Stimulated activated CD4-positive, alpha-beta T cell treated with anti-CD3 and anti-CD28 coated beads, Interleukin-2, amount 100 ng/mL, for 4 hours (primary cell): ENCODE data around the gene VSIG10L.

Experiments used
- DNase-seq: peaks from one replicate; pipeline ENCODE4 v3.0.0-alpha.2; 2020; ENCODE audit warnings: low read depth

The VSIG10L gene

GRCh38 chr19:51341976-51342580 lies at the start of gene VSIG10L:
TSS of gene VSIG10L (minus strand) at chr19:51342139. CDS start at chr19:51342124, 15 bp downstream.
- DNase-seq: no peak

- DNase-seq: no peak
These were observed 49.2 kb upstream of the VSIG10L start for GRCh38 chr19:51391073-51391611.

DNA sequence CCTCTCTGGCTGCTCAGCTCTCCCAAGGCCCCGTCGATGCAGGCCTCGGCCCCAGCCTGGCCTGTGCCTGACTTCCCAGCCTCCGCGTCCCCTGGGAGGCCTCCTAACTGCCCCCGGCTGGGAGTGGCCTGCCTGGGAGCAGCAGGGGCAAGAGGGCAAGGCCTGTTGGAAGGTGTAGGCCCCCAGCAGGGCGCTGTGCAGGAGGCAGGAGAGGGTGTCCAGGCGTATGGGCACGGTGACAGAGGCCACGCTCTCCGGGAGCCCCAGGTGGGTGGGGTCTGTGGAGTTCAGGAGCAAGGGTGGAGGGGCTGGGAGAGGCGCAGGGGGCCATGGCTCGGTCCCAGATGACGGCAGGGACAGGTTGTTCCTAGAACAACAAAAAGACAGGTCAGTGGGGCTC lies 47.2 kb upstream of the VSIG10L start:
- no peak for DNase-seq

DNA sequence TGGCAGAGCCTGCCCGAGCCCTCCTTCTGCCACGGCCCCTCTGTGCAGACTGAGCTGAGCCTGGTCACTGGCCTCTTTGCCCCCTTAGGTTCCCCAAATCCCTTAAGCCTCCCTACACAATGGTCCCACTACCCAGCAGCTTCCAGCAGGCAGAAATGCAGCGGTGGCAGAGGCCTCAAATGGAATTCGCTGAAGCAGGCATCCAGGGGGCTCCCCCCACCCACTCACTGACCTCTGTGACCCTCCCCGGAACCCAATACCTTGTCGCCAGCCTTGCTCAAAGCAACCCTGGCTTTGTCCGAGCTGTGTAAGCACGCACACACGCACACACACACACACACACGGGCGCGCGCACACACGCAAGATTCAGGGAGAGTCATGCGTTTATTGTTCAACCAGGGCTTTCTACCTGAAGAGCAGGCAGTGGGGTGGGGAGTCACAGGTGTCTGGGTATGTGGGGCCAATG lies 46.0 kb upstream of the VSIG10L start, which contains the start of gene LIM2:
Gene LIM2 (minus strand): TSS at position 51 of the 466 bp plus-strand sequence. CDS start 531 bp downstream, outside the sequence.
- DNase-seq: no peak

DNA sequence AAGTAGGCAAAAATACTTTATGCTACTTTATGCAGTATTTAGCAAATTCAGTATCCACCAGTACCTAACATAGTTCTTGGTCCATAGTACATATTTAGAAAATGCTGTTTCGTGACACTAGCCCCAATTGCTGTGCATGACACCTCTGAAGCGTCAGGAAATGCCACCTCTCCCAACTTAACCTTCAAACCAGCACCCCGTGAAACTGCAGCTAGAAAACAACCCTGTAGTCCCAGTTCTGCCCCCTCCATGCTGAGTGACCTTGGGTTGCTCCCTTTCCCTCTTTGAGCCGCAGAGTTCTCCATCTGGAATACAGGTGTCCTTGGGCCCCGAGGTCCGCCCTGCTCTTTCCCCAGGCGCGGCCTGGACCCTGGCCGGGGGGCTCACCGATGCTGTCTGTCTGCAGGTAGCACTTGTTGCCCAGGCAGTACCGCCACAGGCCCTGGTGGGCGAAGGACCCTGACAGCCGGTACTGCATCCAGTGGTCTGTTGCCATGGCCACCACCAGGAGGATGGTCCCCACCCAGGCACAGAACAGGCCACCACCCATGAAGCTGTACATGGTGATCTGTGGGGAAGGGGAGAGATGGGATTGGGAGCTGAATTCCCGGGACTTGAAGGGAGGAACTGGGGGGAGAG lies 45.1 kb upstream of the VSIG10L start:
- no peak for DNase-seq

DNA sequence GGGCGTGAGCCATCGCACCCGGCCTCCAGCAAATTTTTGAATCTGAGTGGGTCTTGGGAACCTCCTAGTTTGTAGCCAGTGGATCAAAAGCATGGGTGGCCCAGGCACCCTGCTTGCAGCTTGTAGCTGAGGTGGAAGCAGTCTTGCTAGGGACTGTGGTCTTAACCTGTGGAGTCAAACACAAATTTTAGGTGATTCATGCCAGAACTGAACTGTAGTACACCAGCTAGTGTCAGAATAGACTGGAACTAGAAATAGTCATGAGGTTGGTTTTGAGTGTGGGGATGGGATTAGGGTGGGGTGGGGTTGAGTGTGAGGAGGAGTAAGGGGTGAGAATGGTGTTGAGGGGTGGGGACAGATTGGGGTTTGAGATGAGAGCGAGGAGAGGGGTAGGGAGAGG lies 40.1 kb upstream of the VSIG10L start:
- DNase-seq: no peak

- no peak for DNase-seq
These were observed 38.4 kb upstream of the VSIG10L start for GRCh38 chr19:51380379-51380778.

- DNase-seq: no peak
These were observed 35.5 kb upstream of the VSIG10L start for GRCh38 chr19:51377422-51377821.

DNA sequence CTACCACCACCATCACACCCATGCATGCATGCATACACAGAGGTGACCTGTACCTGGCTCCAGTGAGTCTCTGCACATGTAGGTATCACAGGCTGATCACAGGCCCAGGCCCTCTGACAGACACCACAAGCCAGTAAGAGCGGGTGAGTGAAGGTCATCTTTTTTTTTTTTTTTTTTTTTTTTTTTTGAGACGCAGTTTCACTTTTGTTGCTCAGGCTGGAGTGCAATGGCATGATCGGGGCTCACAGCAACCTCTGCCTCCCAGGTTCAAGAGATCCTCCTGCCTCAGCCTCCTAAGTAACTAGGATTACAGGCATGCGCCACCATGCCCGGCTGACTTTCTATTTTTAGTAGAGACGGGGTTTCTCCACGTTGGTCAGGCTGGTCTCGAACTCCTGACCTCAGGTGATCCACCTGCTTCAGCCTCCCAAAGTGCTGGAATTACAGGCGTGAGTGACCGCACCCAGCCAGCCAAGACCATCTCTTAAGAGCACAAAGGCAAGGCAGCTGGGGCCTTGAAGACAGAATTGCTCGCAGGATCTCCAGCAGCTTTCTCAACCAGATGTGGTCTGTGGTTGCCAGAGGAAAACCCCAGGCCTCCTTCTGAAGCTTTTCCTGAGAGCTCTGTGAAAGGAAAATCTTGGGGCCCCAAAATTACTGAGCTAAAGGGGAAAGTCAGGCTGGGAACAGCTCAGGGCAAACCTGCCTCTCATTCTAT lies 33.7 kb upstream of the VSIG10L start:
- no peak for DNase-seq

DNA sequence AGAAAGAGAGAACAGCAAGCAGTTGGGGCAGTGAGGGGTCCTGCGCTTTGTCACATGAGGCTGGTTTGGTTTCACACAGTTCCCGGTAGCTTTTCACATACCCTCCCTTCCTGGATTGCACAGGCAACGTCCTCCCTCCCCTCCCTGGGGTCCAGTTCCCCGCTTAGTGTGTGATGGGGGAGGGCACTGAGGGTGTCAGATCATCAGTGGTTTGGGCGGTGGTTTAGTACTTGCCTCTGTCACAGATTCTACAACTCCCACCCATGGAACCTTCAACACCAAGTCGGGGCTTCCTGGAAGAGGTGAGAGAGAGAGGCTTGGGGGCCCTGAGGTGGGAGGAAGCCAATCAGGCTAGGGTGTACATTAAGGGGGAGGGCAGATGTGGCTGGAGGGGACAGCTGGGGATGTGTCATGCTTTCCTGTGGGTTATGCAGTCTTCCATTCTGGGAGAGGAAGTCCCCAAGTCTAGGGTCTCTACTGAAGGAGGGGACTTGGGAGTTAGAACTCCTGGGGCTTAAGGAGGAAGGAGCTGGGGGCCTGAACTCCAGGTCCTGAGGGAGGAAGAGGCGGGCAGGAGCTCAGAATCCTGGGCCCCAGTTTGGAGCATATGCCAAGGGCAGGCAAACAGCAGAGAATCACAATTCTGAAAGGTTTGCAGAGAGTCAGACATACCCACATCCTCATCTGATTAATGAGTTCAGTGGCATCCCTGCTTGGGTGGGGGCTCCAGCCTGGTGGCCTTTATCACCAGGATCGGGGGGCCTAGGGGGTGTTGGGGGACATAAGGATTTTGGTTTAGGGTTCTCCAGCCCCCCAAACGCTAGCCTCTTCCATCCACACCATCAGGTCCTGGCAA lies 30.9 kb upstream of the VSIG10L start, which contains the start of gene NKG7:
Gene NKG7 (minus strand): TSS at position 6 of the 856 bp plus-strand sequence. CDS start 119 bp downstream, outside the sequence.
- DNase-seq: peak; percentile 72

GRCh38 chr19:51372021-51372648 lies 30.2 kb upstream of the VSIG10L start:
- DNase-seq: no peak

- DNase-seq: no peak
These were observed 29.3 kb upstream of the VSIG10L start for GRCh38 chr19:51371186-51371690.

- DNase-seq: no peak
These were observed 28.3 kb upstream of the VSIG10L start for GRCh38 chr19:51370230-51370629.

GRCh38 chr19:51368366-51369282 lies 26.7 kb upstream of the VSIG10L start, which contains the start of gene CLDND2:
TSS of gene CLDND2 (minus strand) at chr19:51369003. CDS start at chr19:51368577, 426 bp downstream.
- DNase-seq: no peak

DNA sequence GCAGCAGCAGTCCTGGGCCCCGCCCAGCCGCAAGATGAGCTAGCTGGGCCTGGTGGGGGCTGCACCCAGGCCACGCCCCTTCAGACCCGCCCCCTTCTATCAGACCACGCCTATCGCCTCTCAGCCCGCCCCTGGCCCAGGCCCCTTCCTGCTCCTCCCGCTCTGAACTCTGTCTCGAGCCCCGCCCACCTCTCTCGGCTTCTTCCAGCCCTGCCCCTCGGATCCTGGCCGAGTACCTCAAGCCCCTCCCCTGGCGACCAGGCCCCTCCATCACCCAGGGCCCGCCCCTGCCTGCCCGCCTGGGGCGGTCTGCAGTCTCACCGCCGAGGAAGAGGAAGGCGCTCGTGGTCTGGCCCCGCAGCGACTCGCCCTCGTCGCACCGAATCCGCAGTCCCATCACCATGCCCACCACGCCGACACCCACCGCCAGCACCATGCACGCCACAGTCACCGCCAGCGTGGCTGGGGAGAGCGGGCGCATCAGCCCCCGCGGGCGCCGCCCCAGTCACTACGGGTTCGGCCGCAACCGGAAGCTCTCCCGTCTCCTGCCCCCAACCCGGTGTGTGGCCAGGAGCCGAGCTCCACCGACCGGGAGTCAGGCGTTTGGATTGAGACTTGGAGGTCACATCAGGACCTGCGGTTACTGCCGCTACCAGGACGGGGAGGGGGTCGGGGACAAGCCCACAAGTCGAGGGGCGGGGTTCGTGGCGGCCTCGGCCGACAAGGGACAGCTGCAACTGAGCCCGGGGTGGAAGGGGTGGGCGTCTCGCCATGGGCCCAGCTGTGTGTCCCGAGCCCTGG lies 25.8 kb upstream of the VSIG10L start:
- DNase-seq: peak; percentile 94

- no peak for DNase-seq
These were observed 25.3 kb upstream of the VSIG10L start for GRCh38 chr19:51367255-51367564.

GRCh38 chr19:51366389-51367254 lies 24.7 kb upstream of the VSIG10L start:
- peak; percentile 91 for DNase-seq

DNA sequence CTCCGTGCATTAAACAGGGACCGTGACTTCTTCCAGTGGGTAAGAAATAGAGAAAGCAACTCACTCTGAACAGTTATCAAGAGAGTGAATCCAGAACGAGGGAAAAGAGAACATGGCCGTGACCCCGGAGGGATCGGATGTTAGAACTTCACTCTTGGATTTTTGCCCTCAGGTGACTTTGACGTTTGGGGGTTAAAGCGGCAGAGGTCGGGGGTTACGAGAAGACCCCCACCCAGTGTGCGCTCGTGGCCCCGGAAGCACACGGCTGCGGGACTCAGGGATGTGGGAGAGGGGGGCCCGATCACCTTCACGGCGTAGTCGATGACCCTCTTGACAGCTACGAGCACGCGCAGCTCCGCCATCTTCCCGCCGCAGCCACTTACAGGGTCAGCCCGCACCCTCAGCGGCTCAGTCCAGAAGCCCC lies 24.0 kb upstream of the VSIG10L start, which contains the start of gene ETFB:
Gene ETFB (minus strand): TSS at position 424 of the 424 bp plus-strand sequence. CDS start 62 bp downstream, at position 362.
- no peak for DNase-seq
